Hindlimb muscle (tissue), 1 donor: ENCODE results near the gene EHD4. TPM values are rescaled to one million over a fixed set of nuclear protein-coding genes. Genes with fewer than 3 reads are reported as not detected.

ENCODE experiments used
- DNase-seq: peaks from one replicate; pipeline ENCODE4 v3.0.0-alpha.2; 2013
- polyA plus RNA-seq: library from polyadenylated mRNA; unstranded; fragments of 120-200 nt; gene quantifications from one replicate; pipeline ENCODE4 v1.2.1, GENCODE V29; 2013; ENCODE audit not compliant: insufficient read length

EHD4 gene
- polyA plus RNA-seq, 1 donor = 43.0 TPM

GRCh38 chr15:41955807-41956525 lies 16.4 kb downstream of the EHD4 start:
- DNase-seq = no peak

GRCh38 chr15:41955100-41955499 lies 17.3 kb downstream of the EHD4 start:
- DNase-seq = no peak

GRCh38 chr15:41954036-41954435 lies 18.3 kb downstream of the EHD4 start:
- no peak for DNase-seq

- DNase-seq = no peak
Observed at GRCh38 chr15:41952013-41952563, 20.3 kb downstream of the EHD4 start.

DNA sequence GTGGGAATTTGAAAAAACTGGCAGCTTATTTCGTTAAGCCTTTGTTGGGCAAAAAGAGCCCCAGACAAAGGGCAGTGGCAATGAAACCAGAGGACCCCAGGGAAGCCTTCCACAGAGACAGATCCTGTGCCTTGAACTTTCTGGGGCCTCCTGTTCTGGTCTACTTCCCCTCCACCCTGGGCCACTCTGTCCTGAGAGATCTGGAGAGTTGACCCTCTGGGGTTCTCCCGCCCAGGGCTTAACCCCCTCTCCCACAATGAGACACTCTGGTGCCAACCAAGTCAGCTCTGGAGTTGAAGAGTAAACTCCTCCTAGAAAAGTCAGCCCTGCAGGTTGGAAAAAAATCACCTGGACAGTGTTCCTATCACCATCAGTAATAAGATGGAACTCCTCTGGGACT lies 20.8 kb downstream of the EHD4 start:
- no peak for DNase-seq

GRCh38 chr15:41950489-41950888 lies 21.9 kb downstream of the EHD4 start:
- no peak for DNase-seq

- DNase-seq = no peak
Observed at GRCh38 chr15:41950127-41950483, 22.3 kb downstream of the EHD4 start.

DNA sequence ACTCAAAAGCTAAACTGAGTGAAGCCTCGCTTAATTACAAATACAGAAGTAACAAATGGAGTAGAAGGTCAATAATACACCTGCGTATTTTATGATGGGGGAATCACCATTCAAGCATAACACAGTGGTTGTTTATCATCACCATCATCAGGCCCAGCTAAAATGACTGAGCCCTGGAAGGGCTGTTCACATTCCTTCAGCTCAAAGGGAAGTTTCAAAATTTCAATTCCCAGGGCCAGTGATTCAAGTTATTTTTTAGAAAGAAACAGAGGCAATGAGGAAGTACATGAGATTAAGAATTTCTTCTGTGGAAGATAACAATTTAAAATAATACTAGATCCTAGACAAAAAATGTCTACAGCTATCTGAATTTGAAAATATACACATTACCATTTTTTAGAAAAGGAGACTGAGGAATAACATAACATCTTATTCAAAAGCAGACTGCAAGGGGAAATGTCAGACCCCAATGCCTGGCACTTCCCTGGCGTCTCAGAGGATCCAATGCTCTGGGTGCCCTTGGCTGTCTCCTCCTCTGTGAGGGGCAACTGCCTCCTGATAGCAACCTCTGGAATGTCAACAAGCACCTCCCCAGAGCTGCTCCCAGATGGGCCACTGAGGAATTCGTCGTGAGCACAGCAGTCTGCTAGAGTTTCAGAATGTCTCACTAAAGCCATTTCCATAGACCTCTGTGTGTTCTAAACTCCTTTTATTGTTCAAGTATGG lies 22.8 kb downstream of the EHD4 start:
- DNase-seq = no peak

GRCh38 chr15:41948490-41948889 lies 23.9 kb downstream of the EHD4 start:
- DNase-seq = peak; percentile 50

DNA sequence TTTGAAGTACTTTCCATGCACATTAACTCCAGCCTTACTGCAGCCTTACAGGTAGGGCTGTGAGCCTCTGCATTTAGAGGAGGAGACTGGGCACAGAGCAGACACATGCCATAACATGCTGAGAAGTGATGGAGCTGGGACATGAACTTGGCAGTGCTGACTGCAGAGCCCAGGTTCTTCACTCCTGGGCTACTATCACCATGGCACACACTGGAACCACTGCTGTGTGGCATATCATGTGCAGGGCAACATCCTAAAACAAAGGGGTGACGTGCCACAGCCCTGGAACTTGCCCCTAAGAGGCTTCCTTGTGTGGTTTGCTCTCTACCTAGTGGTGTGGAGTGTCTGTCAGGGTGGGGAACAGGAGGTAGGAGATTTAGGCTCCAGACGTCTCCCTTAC lies 25.4 kb downstream of the EHD4 start:
- DNase-seq = no peak

GRCh38 chr15:41945731-41946130 lies 26.6 kb downstream of the EHD4 start:
- no peak for DNase-seq

DNA sequence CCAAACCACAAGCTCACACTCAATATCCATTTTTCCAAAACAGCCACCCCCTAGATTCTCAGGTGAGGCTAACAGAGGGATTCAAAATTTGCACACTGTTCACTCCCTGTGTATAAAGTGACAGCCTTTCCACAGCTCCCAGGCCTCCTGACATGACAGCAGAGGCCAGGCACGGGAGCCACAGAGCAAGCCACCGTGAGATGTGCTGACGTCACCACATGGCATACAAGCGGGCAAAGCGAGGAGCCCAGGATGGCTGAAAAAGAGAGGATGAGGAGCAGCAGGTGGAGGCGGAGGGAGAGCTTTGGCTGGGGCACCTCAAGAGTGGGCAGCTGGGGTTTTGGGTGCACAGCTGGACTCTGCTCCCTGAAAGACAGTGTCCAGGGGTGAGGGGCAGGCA lies 27.1 kb downstream of the EHD4 start:
- DNase-seq = no peak

DNA sequence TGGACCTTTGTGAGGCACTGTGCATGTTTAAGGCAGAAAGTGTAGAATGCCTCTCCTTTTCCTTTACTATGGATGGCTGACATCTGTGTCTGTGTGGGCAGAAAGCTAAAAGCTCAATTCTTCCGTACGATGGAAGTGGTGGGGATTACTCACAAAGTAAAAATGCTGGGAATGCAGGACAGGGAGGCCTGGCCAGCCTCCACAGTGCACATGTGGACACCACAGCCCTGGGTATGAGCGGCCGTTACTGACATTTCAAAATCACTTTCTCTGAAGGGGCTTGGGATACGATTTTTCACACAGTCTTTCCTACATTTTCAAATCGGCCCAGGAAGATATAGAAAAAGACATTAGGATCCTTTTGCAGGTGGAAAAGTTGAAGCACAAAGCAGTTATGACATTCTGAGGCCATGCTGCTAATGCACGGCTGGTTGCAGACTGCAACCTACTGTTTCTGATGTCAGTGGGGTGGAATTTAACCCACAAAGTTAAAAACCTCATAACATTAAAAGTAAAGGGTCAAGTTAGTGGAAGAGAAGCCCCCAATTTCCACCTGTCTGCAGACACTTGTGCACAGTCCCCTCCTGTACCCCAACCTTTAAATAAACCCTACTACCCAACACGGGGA lies 27.9 kb downstream of the EHD4 start:
- DNase-seq = no peak

- no peak for DNase-seq
Observed at GRCh38 chr15:41943543-41944312, 28.6 kb downstream of the EHD4 start.

DNA sequence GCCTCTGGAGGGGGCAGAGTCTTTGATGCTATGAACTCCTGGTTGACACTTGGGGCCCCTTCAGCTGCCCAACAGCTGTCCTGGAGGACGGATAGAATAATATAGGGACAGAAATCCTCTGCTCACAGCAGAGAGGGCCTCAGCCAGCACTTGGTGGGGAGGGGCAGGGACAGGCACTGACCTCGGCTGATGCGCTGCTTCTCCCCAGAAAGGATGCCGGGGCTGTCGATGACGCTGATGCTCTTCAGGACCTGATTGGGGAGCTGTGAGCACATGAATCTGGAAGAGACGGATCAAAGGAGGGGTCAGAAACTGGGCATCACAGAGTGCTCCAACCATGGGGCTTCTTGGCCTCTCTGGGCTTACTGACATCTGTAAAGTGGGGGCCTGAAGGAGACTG lies 29.5 kb downstream of the EHD4 start:
- no peak for DNase-seq

GRCh38 chr15:41941644-41942415 lies 30.5 kb downstream of the EHD4 start:
- no peak for DNase-seq

DNA sequence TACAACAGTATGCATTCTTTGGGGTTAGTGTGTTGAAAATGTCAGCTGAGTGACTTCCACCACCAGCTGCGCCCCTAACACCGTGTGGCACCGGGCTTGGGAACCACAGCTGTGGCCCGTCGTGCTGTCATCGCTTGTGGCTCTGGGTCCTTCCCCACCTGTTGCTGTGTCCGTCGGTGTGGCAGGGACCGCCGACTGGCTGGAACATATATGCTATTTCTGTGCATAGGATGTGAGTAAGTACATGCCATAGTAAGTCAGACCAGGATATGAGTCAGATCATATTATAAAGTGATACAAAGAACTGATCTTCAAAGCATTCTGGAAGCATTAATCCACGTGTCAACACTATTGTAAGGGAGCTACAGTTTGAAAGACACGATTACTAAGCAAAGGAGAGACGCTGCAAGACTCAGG lies 31.9 kb downstream of the EHD4 start:
- no peak for DNase-seq

GRCh38 chr15:41939986-41940385 lies 32.4 kb downstream of the EHD4 start:
- no peak for DNase-seq

DNA sequence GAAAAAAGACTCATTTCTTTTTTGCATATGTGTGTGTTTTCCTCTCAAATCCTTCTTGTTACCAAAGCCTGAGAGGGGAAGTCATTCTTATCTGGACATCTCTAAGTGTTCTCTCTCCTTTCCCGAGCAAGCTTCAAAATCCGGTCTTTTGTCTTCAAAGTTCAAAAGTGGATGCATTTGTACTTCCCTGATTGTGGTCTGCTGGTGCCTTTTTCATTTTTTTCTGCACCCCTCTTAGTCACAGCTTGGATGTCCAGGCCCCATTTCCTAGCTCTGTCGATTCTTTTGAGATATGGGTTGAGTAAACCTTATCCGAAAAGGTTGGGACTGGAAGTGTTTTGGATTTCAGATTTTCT lies 34.8 kb downstream of the EHD4 start:
- DNase-seq = no peak

DNA sequence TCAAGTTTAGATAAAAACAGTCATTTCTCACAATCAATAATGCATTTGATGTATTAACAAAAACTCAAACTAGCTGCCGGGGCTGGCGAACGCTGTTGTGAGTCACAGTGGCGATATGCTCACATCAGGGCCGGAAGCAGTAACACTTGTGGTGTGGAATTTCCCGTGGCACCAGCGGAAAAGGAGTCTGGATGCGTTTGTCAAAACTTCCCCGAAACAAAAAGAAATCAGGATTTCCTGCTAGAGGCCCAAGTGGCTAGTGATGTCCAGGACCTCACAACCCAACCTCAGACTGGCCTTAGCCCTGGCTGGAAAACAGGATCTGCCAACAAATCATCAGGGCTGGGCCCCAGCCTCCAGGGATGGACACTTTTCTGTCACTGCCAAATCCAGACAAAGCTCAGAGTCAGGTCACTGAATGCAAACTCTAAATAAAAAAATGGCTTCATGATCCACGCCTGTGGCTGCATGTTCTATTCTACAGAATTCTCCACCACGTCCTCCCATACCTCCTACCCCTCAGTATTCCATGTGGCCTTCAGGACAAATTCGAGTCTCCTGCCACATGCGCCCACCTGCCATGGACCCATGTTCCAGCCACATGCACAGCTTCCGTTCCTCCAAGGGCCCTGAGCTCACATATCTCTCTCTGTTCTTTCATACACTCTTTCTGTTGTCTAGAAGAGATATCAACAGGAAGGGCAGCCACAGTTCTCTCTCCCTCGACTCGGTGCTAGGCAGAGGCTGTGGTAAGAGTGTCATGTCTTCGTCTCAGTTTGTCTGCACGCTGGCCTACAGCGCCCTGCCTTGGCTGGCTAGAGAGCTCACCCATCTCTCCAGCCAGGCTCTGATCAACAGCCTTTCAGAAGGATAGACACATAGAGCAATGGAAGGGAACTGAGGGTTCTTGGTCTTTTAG lies 35.4 kb downstream of the EHD4 start:
- no peak for DNase-seq

- DNase-seq = no peak
Observed at GRCh38 chr15:41936155-41936554, 36.2 kb downstream of the EHD4 start.
